Measurements from ENCODE around the gene CEL.

GRCh38 chr9:133108794-133109641 is 47.2 kb downstream of the CEL start:
- TF ChIP-seq, protein P1, sequence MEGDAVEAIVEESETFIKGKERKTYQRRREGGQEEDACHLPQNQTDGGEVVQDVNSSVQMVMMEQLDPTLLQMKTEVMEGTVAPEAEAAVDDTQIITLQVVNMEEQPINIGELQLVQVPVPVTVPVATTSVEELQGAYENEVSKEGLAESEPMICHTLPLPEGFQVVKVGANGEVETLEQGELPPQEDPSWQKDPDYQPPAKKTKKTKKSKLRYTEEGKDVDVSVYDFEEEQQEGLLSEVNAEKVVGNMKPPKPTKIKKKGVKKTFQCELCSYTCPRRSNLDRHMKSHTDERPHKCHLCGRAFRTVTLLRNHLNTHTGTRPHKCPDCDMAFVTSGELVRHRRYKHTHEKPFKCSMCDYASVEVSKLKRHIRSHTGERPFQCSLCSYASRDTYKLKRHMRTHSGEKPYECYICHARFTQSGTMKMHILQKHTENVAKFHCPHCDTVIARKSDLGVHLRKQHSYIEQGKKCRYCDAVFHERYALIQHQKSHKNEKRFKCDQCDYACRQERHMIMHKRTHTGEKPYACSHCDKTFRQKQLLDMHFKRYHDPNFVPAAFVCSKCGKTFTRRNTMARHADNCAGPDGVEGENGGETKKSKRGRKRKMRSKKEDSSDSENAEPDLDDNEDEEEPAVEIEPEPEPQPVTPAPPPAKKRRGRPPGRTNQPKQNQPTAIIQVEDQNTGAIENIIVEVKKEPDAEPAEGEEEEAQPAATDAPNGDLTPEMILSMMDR (IDR thresholded peaks at IDR 0.05) = no peak
- TF ChIP-seq POLR2A (IDR thresholded peaks at IDR 0.05) = no peak

All from lower leg skin (tissue), 3 donors.